GM18526 (cell line): ENCODE results near the gene TBC1D9.

Source experiments
- POLR2A ChIP-seq: IDR thresholded peaks from 3 replicates; pipeline ENCODE4 v1.6.1; 2011; ENCODE audit not compliant: insufficient read length; ENCODE audit errors: extremely low read depth

The TBC1D9 gene

GRCh38 chr4:140756319-140757231, at the start of gene TBC1D9:
Gene TBC1D9 (minus strand): TSS chr4:140756385. CDS start chr4:140756045, 340 bp downstream.
- TF ChIP-seq POLR2A: no peak

- TF ChIP-seq POLR2A: no peak
These were observed 49.1 kb upstream of the TBC1D9 start for GRCh38 chr4:140805293-140805692.

- no peak for TF ChIP-seq POLR2A
These were observed 46.4 kb upstream of the TBC1D9 start for GRCh38 chr4:140802591-140802990.

GRCh38 chr4:140800666-140801065, 44.5 kb upstream of the TBC1D9 start:
- no peak for TF ChIP-seq POLR2A

- TF ChIP-seq POLR2A: no peak
These were observed 43.6 kb upstream of the TBC1D9 start for GRCh38 chr4:140799686-140800225.

- TF ChIP-seq POLR2A: no peak
These were observed 37.1 kb upstream of the TBC1D9 start for GRCh38 chr4:140793291-140793690.

- TF ChIP-seq POLR2A: no peak
These were observed 34.6 kb upstream of the TBC1D9 start for GRCh38 chr4:140790765-140791164.

GRCh38 chr4:140790171-140790570, 34.0 kb upstream of the TBC1D9 start:
- TF ChIP-seq POLR2A: no peak

GRCh38 chr4:140789759-140790158, 33.6 kb upstream of the TBC1D9 start:
- TF ChIP-seq POLR2A: no peak

- no peak for TF ChIP-seq POLR2A
These were observed 25.4 kb upstream of the TBC1D9 start for GRCh38 chr4:140781596-140781995.

GRCh38 chr4:140777894-140778293, 21.7 kb upstream of the TBC1D9 start:
- no peak for TF ChIP-seq POLR2A

GRCh38 chr4:140777386-140777785, 21.2 kb upstream of the TBC1D9 start:
- TF ChIP-seq POLR2A: no peak

GRCh38 chr4:140776556-140776955, 20.4 kb upstream of the TBC1D9 start:
- no peak for TF ChIP-seq POLR2A

- no peak for TF ChIP-seq POLR2A
These were observed 18.8 kb upstream of the TBC1D9 start for GRCh38 chr4:140774956-140775355.

- no peak for TF ChIP-seq POLR2A
These were observed 18.3 kb upstream of the TBC1D9 start for GRCh38 chr4:140774510-140774909.

GRCh38 chr4:140769209-140769608, 13.0 kb upstream of the TBC1D9 start:
- no peak for TF ChIP-seq POLR2A
